Activated CD4-positive, alpha-beta T cell treated with anti-CD3 and anti-CD28 coated beads, Interleukin-2, amount 10 ng/mL, durations not matched to agents 7 days and 5 days (primary cell): ENCODE results near the gene MTMR4. TPM values are rescaled to one million over a fixed set of nuclear protein-coding genes. Genes with fewer than 3 reads are reported as not detected.
"Not testable (repeated sequence)": the region's sequence is repeated elsewhere in the genome, so short reads cannot be mapped to it uniquely, and the experiment has no call there.

Experiments used
- CTCF ChIA-PET: fragments of 350-600 bp; sonication (Branson Sonifier 250); formaldehyde crosslinking; loops from one replicate; lab custom pipeline; 2021; ENCODE audit warnings: antibody characterized with exemption; lab: Charles Lee
- POLR2A ChIA-PET: fragments of 350-600 bp; sonication (Branson Sonifier 250); formaldehyde crosslinking; loops from one replicate; lab custom pipeline; 2021; ENCODE audit warnings: antibody characterized with exemption; lab: Charles Lee
- DNase-seq: peaks from one replicate; pipeline ENCODE4 v3.0.0-alpha.2; 2020
- H3K27ac Mint-ChIP-seq: one replicate; pipeline ENCODE4 v1.8.0; 2021; ENCODE audit warnings: mild to moderate bottlenecking, moderate library complexity, mixed read lengths
- H3K27me3 Mint-ChIP-seq: one replicate; pipeline ENCODE4 v1.8.0; 2021; ENCODE audit warnings: mixed read lengths
- H3K36me3 Mint-ChIP-seq: one replicate; pipeline ENCODE4 v1.8.0; 2021; ENCODE audit warnings: low read depth, mixed read lengths
- H3K4me1 Mint-ChIP-seq: one replicate; pipeline ENCODE4 v1.8.0; 2021; ENCODE audit warnings: mixed read lengths
- H3K4me3 Mint-ChIP-seq: one replicate; pipeline ENCODE4 v1.8.0; 2021; ENCODE audit warnings: mild to moderate bottlenecking, moderate library complexity, mixed read lengths
- H3K9me3 Mint-ChIP-seq: one replicate; pipeline ENCODE4 v1.8.0; 2021; ENCODE audit warnings: mixed read lengths
- total RNA-seq, 2 experiments: library from RNA; stranded (reverse); gene quantifications; one replicate each; pipeline ENCODE4 v1.2.3, GENCODE V29; 2021

Gene MTMR4
- total RNA-seq, 2 experiments from 2014 or later = 48.9 to 55.9 TPM

GRCh38 chr17:58484600-58484999 lies 29.8 kb downstream of the MTMR4 start:
- Mint-ChIP-seq H3K27ac (no peak overlapping the region), H3K27me3 (no peaks in the 10 kb centered on the region)
- POLR2A ChIA-PET = no interaction called here

DNA sequence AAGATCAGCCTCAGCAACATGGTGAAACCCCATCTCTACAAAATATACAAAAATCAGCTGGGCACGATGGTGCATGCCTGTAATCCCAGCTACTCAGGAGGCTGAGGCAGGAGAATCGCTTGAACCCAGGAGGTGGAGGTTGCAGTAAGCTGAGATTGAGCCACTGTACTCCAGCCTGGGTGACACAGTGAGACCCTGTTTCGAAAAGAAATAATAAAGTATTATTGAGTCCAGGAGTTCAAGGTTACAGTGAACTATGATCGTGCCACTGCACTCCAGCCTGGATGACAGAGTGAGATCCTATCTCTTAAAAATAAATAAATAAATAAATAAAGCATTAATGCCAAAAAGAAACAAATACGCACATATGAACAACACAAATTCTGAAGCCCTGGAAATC lies 32.6 kb downstream of the MTMR4 start:
- H3K4me3 Mint-ChIP-seq, H3K9me3 Mint-ChIP-seq, DNase-seq, CTCF ChIA-PET, H3K4me1 Mint-ChIP-seq, POLR2A ChIA-PET, H3K36me3 Mint-ChIP-seq, H3K27me3 Mint-ChIP-seq, H3K27ac Mint-ChIP-seq: not testable (repeated sequence)

More at GRCh38 chr17:58484600-58484999, 29.8 kb downstream of the MTMR4 start:
- no peaks in the 10 kb centered on the region for H3K9me3 Mint-ChIP-seq
- H3K4me3 Mint-ChIP-seq = no peak overlapping the region
- CTCF ChIA-PET = interaction anchor here (0.6 kb wide), 1 partner anchor 681 kb away, joined by 4 read pairs; no protein-coding TSS in a partner anchor
- H3K36me3 Mint-ChIP-seq = peaks cover 10% of the 10 kb centered on the region
- peaks cover 6% of the 10 kb centered on the region for H3K4me1 Mint-ChIP-seq
- no peak for DNase-seq

DNA sequence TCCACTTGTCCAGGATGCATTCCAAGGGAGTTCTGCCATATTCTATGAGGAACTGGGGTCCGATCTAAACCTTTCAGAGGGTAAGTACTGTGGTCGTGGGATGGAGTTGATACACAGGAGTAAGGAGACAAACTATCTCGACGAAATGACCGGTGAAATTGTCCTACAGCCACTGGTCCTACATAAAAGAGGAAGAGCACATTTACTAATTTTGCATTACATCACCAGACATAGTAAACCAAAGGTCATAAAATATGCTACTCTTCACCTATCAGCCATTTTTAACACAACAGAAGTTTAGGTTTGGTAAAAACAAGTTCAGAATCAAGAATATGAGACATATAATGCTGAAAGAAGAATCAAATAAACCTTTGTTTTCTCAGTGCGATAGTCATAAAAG lies 34.3 kb downstream of the MTMR4 start:
- POLR2A ChIA-PET = no interaction called here
- DNase-seq = no peak
- no peak overlapping the region for H3K4me3 Mint-ChIP-seq
- CTCF ChIA-PET = no interaction called here
- no peaks in the 10 kb centered on the region for H3K27me3 Mint-ChIP-seq
- no peaks in the 10 kb centered on the region for H3K36me3 Mint-ChIP-seq
- no peaks in the 10 kb centered on the region for H3K9me3 Mint-ChIP-seq
- no peak overlapping the region for H3K27ac Mint-ChIP-seq
- no peaks in the 10 kb centered on the region for H3K4me1 Mint-ChIP-seq

- POLR2A ChIA-PET = no interaction called here
- CTCF ChIA-PET = no interaction called here
- H3K36me3 Mint-ChIP-seq = no peaks in the 10 kb centered on the region
Observed at GRCh38 chr17:58476812-58477211, 37.6 kb downstream of the MTMR4 start.

DNA sequence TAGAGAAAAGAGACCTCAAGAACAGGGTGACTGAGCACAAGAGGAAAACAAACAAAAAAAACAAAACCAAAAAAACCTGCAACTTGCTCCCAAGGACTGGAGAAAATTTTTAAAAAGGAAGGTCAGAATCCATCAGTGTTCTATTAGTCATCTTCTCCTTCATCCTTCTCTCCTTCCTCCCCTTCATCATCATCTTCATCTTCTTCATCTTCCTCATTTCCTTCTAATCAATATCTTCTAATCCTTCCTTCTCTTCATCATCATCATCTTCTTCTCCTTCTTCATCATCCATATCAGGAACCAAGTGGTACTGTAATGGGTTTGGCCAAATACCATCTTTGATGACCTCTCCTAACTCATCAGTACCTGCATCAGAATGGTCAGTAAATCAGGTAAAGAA lies 38.5 kb downstream of the MTMR4 start:
- DNase-seq = no peak
- H3K36me3 Mint-ChIP-seq = no peaks in the 10 kb centered on the region
- ChIA-PET POLR2A (no interaction called here), CTCF (no interaction called here)
- no peaks in the 10 kb centered on the region for H3K27me3 Mint-ChIP-seq
- no peak overlapping the region for H3K27ac Mint-ChIP-seq
- no peak overlapping the region for H3K4me3 Mint-ChIP-seq
- no peaks in the 10 kb centered on the region for H3K9me3 Mint-ChIP-seq
- no peaks in the 10 kb centered on the region for H3K4me1 Mint-ChIP-seq

More at GRCh38 chr17:58476812-58477211, 37.6 kb downstream of the MTMR4 start:
- Mint-ChIP-seq H3K27me3 (no peaks in the 10 kb centered on the region), H3K9me3 (no peaks in the 10 kb centered on the region), H3K4me3 (no peak overlapping the region), H3K4me1 (no peaks in the 10 kb centered on the region), H3K27ac (no peak overlapping the region)
- DNase-seq = no peak

DNA sequence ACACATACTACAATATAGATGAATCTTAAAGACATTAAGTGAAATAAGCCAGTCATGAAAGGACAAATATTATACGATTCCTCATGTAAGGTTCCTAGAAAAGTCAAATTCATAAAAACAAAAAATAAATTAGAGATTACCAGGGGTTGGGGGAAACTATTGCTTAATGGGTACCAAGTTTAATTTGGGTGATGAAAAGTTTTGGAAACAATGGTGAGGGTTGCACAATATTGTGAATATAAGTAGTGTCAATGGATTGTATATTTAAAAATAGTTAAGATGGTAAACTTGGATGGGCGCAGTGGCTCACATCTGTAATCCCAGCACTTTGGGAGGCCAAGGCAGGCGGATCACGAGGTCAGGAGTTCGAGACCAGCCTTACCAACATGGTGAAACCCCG lies 44.1 kb downstream of the MTMR4 start:
- Mint-ChIP-seq H3K9me3 (no peaks in the 10 kb centered on the region), H3K36me3 (no peaks in the 10 kb centered on the region), H3K27ac (no peak overlapping the region), H3K4me3 (no peak overlapping the region), H3K4me1 (no peaks in the 10 kb centered on the region), H3K27me3 (no peaks in the 10 kb centered on the region)
- DNase-seq = no peak
- CTCF ChIA-PET = no interaction called here
- POLR2A ChIA-PET = no interaction called here

DNA sequence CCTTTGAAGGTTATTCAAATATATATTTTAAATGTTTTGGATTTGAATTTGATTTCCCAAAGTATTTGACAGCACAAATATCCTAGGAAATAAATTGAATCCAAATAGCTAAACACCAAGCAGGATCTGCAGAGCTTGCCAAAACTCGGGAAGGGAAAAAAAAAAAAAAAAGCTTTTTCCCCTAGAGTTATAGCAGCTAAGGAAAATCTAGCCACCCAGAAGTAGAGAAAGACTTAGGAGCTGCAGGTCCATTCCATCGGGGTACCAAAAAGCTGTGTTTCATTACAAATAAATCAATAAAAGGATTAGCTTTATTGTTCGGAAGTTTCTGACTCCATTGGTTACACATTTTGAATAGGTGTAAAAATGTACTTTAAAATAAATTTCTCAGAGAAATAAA lies 45.5 kb downstream of the MTMR4 start:
- POLR2A ChIA-PET = interaction anchor here (0.6 kb wide), 1 partner anchor 112 kb away, joined by 5 read pairs; no protein-coding TSS in a partner anchor
- H3K4me1 Mint-ChIP-seq = no peaks in the 10 kb centered on the region
- CTCF ChIA-PET = interaction anchor here (0.6 to 3.4 kb wide), 3 partner anchors 10 to 455 kb away, joined by 3 to 11 read pairs (median 4); partner anchors contain the start of gene HSF5
- no peaks in the 10 kb centered on the region for H3K9me3 Mint-ChIP-seq
- H3K4me3 Mint-ChIP-seq = no peak overlapping the region
- no peaks in the 10 kb centered on the region for H3K27me3 Mint-ChIP-seq
- H3K36me3 Mint-ChIP-seq = no peaks in the 10 kb centered on the region
- DNase-seq = no peak
- H3K27ac Mint-ChIP-seq = no peak overlapping the region

GRCh38 chr17:58455491-58455890 lies 58.9 kb downstream of the MTMR4 start:
- Mint-ChIP-seq H3K27ac (no peak overlapping the region), H3K4me3 (no peak overlapping the region), H3K9me3 (no peaks in the 10 kb centered on the region), H3K36me3 (no peaks in the 10 kb centered on the region), H3K27me3 (no peaks in the 10 kb centered on the region), H3K4me1 (no peaks in the 10 kb centered on the region)
- CTCF ChIA-PET = no interaction called here
- DNase-seq = no peak
- POLR2A ChIA-PET = no interaction called here

DNA sequence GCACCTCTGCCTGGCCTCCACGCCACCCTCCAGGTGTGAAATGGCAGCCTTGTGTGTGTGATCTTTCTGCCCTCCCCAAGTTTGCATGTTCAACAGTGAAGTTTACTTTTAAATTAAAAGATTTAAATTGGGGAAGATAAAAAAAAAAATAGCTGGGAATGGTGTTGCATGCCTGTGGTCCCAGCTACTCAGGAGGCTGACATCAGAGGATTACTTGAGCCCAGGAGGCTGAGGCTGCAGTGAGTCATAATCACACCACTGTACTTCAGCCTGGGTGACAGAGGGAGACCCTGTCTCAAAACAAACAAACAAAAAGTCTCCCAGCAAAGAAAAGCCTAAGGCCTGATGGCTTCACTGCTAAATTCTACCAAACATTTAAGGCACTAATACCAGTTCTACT lies 61.7 kb downstream of the MTMR4 start:
- DNase-seq = no peak
- no peaks in the 10 kb centered on the region for H3K9me3 Mint-ChIP-seq
- ChIA-PET CTCF (interaction anchor here (0.5 kb wide), 1 partner anchor 816 kb away, joined by 3 read pairs; no protein-coding TSS in a partner anchor), POLR2A (no interaction called here)
- H3K27ac Mint-ChIP-seq = no peak overlapping the region
- H3K4me3 Mint-ChIP-seq = no peak overlapping the region
- H3K27me3 Mint-ChIP-seq = no peaks in the 10 kb centered on the region
- no peaks in the 10 kb centered on the region for H3K36me3 Mint-ChIP-seq
- no peaks in the 10 kb centered on the region for H3K4me1 Mint-ChIP-seq

GRCh38 chr17:58447039-58447975 lies 67.1 kb downstream of the MTMR4 start:
- H3K4me3 Mint-ChIP-seq = no peak overlapping the region
- ChIA-PET POLR2A (no interaction called here), CTCF (interaction anchor here (0.5 to 3.2 kb wide), 10 partner anchors 12 to 322 kb away, joined by 3 to 13 read pairs (median 3); no protein-coding TSS in a partner anchor)
- no peaks in the 10 kb centered on the region for H3K27me3 Mint-ChIP-seq
- no peak overlapping the region for H3K27ac Mint-ChIP-seq
- H3K4me1 Mint-ChIP-seq = peaks cover 6% of the 10 kb centered on the region
- H3K36me3 Mint-ChIP-seq = no peaks in the 10 kb centered on the region
- no peaks in the 10 kb centered on the region for H3K9me3 Mint-ChIP-seq
- DNase-seq = peak; percentile 82

DNA sequence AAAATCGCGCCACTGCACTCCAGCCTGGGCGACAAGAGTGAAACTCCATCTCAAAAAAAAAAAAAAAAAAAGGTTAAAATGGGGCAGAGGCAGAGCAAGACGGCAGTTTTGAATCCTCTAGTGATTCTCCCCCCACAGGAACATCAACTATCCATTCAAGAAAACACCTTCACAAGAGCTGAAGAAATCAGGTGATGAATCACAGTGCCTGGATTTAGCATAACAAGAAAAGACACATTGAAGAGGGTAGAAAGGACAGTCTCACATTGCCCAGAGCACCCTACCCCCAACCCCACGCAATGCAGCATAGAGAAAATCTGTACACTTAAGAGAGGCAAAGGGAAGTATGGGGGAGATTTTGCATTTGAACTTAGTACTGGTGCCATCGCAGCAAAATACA lies 68.4 kb downstream of the MTMR4 start:
- ChIA-PET CTCF (interaction anchor here (0.7 to 3.2 kb wide), 5 partner anchors 11 to 129 kb away, joined by 3 to 13 read pairs (median 6); partner anchors contain the start of gene SUPT4H1), POLR2A (interaction anchor here (0.6 kb wide), 1 partner anchor 20 kb away, joined by 3 read pairs; no protein-coding TSS in a partner anchor)
- no peak for DNase-seq
- H3K27me3 Mint-ChIP-seq = no peaks in the 10 kb centered on the region
- H3K4me3 Mint-ChIP-seq = no peak overlapping the region
- H3K9me3 Mint-ChIP-seq = no peaks in the 10 kb centered on the region
- H3K36me3 Mint-ChIP-seq = no peaks in the 10 kb centered on the region
- H3K27ac Mint-ChIP-seq = no peak overlapping the region
- peaks cover 6% of the 10 kb centered on the region for H3K4me1 Mint-ChIP-seq
